CD4-positive, CD25-positive, alpha-beta regulatory T cell (primary cell): ENCODE measurements around the gene YEATS2. TPM values are rescaled to one million over a fixed set of nuclear protein-coding genes. Genes with fewer than 3 reads are reported as not detected.
"Not testable (repeated sequence)": the region's sequence is repeated elsewhere in the genome, so short reads cannot be mapped to it uniquely, and the experiment has no call there.

ENCODE experiments used
- ATAC-seq, 2 donors: fragments of 150-1000 bp; cut with Tn5 transposase; one replicate each; pipeline ENCODE4 v1.10.0; 2021; ENCODE audit warnings: low read depth in 2 of 2, moderate number of reproducible peaks in 2 of 2, moderate library complexity in 1 of 2
- DNase-seq, 3 donors: peaks; one replicate each; pipeline versions ENCODE4 v3.0.0 to v3.0.0-alpha.2; 2012 to 2022; ENCODE audit warnings: mixed read lengths in 1 of 3
- H3K27ac ChIP-seq: one replicate; pipeline ENCODE4 v1.7.0; 2013; ENCODE audit warnings: mild to moderate bottlenecking, low read length; ENCODE audit not compliant: insufficient read depth, poor library complexity, severe bottlenecking
- H3K27me3 ChIP-seq: one replicate; pipeline ENCODE4 v1.7.0; 2013; ENCODE audit warnings: low read length; ENCODE audit not compliant: control insufficient read depth, insufficient read depth
- H3K36me3 ChIP-seq: one replicate; pipeline ENCODE4 v1.7.0; 2013; ENCODE audit warnings: mild to moderate bottlenecking, low read length, moderate library complexity; ENCODE audit not compliant: control insufficient read depth, insufficient read depth
- H3K4me1 ChIP-seq: 2 replicates; pipeline ENCODE4 v1.7.0; 2013; ENCODE audit warnings: mild to moderate bottlenecking, low read length; ENCODE audit not compliant: insufficient read depth, control insufficient read depth, poor library complexity, severe bottlenecking
- H3K4me3 ChIP-seq: one replicate; pipeline ENCODE4 v1.7.0; 2013; ENCODE audit warnings: low read depth, mild to moderate bottlenecking, low read length, moderate library complexity
- H3K9me3 ChIP-seq, 2 experiments: 1 replicate in 1 of 2; 2 replicates in 1 of 2; pipeline ENCODE4 v1.7.0; 2013; ENCODE audit warnings: low read length in 2 of 2, mild to moderate bottlenecking in 1 of 2, moderate library complexity in 1 of 2; ENCODE audit not compliant: control insufficient read depth in 2 of 2
- H3K27ac Mint-ChIP-seq, 3 donors: one replicate each; pipeline ENCODE4 v1.8.0; 2020 to 2022; ENCODE audit warnings: mild to moderate bottlenecking in 3 of 3, mixed read lengths in 3 of 3, moderate library complexity in 2 of 3
- H3K27me3 Mint-ChIP-seq: one replicate; pipeline ENCODE4 v1.8.0; 2022; ENCODE audit warnings: mild to moderate bottlenecking, mixed read lengths
- H3K36me3 Mint-ChIP-seq: one replicate; pipeline ENCODE4 v1.8.0; 2020; ENCODE audit warnings: mixed read lengths
- H3K4me1 Mint-ChIP-seq, 4 donors: one replicate each; pipeline ENCODE4 v1.8.0; 2020 to 2022; ENCODE audit warnings: mixed read lengths in 4 of 4, mild to moderate bottlenecking in 1 of 4
- H3K4me3 Mint-ChIP-seq, 4 donors: one replicate each; pipeline ENCODE4 v1.8.0; 2020 to 2022; ENCODE audit warnings: mild to moderate bottlenecking in 4 of 4, mixed read lengths in 4 of 4, moderate library complexity in 3 of 4
- H3K9me3 Mint-ChIP-seq, 7 donors: one replicate each; pipeline ENCODE4 v1.8.0; 2020 to 2022; ENCODE audit warnings: mixed read lengths in 7 of 7, mild to moderate bottlenecking in 3 of 7, moderate library complexity in 2 of 7
- polyA plus RNA-seq, 4 donors: library from polyadenylated mRNA; unstranded; fragments of 300-500 nt; fragmentation: Illumina TruSeq; gene quantifications; one replicate each; pipeline ENCODE4 v1.2.3, GENCODE V29; 2021
- total RNA-seq: library from RNA; stranded (reverse); gene quantifications from one replicate; pipeline ENCODE4 v1.2.3, GENCODE V29; 2022

Gene YEATS2
- total and polyA plus RNA-seq, 5 donors from 2014 or later, result 2.6 to 31.8 (median 3.5) TPM

DNA sequence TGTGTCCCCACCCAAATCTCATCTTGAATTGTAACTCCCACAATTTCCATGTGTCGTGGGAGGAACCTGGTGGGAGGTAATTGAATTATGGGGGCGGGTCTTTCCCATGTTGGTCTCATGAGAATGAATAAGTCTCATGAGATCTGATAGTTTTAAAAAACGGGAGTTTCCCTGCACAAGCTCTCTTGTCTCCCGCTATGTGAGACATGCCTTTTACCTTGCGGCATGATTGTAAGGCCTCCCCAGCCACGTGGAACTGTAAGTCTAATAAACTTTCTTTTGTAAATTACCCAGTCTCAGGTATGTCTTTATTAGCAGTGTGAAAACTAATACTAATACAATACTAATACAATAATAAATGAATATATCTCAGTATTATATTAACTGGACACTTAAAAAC, 9.9 kb upstream of the YEATS2 start:
- H3K27me3 Mint-ChIP-seq, result no peaks in the 10 kb centered on the region
- H3K9me3 ChIP-seq, result no peaks in the 10 kb centered on the region
- no peaks in the 10 kb centered on the region for H3K36me3 ChIP-seq
- no peaks in the 10 kb centered on the region for H3K4me1 ChIP-seq
- H3K27ac ChIP-seq, result no peak overlapping the region
- ATAC-seq (no peak), DNase-seq (no peak)
- peaks cover under 1% of the 10 kb centered on the region for H3K36me3 Mint-ChIP-seq
- H3K4me1 Mint-ChIP-seq, result peaks cover 0 to 3% (median under 1%) of the 10 kb centered on the region in 4 donors
- H3K9me3 Mint-ChIP-seq, result no peaks in the 10 kb centered on the region
- H3K4me3 Mint-ChIP-seq, result no peak overlapping the region
- H3K27me3 ChIP-seq, result no peaks in the 10 kb centered on the region
- H3K4me3 ChIP-seq, result no peak overlapping the region
- H3K27ac Mint-ChIP-seq, result no peak overlapping the region

DNA sequence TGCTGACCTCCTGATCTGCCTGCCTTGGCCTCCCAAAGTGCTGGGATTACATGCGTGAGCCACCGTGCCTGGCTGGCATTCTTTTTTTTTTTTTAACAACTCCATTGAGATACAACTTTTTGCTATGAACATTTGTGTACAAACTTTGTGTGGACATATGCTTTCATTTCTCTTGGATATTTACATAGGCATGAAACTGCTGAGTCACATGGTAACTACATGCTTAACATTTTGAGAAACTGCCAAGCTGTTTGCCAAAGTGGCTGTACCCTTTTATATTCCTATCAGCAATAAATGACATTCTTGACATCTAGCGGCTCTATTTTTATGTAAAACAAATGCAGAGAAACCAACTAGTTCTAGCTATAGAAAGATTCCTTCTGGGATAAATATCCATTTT, 8.7 kb upstream of the YEATS2 start:
- Mint-ChIP-seq H3K4me1 (peaks cover 0 to 3% (median under 1%) of the 10 kb centered on the region in 4 donors), H3K9me3 (no peaks in the 10 kb centered on the region), H3K36me3 (no peaks in the 10 kb centered on the region), H3K27ac (no peak overlapping the region), H3K4me3 (no peak overlapping the region), H3K27me3 (no peaks in the 10 kb centered on the region)
- Histone ChIP-seq H3K4me1 (no peaks in the 10 kb centered on the region), H3K4me3 (no peak overlapping the region), H3K9me3 (no peaks in the 10 kb centered on the region), H3K36me3 (no peaks in the 10 kb centered on the region), H3K27ac (no peak overlapping the region), H3K27me3 (no peaks in the 10 kb centered on the region)
- DNase-seq (no peak), ATAC-seq (no peak)

DNA sequence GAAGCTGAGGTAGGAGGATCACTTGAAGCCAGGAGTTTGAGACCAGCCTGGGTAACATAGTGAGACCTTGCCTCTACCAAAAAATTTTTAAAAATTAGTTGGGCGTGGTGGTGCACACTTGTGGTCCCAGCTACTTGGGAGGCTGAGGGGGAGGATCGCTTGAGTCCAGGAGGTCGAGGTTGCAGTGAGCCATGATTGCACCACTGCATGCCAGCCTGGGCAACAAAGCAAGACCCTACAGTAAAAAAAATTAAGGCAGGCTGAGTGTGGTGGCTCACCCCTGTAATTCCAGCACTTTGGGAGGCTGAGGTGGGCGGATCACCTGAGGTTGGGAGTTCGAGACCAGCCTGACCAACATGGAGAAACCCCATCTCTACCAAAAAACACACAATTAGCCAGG, 8.0 kb upstream of the YEATS2 start:
- not testable (repeated sequence) for DNase-seq, H3K36me3 Mint-ChIP-seq, H3K27me3 ChIP-seq, ATAC-seq, H3K27me3 Mint-ChIP-seq, H3K4me1 ChIP-seq, H3K27ac ChIP-seq, H3K36me3 ChIP-seq, H3K9me3 Mint-ChIP-seq, H3K9me3 ChIP-seq, H3K4me3 ChIP-seq, H3K4me1 Mint-ChIP-seq
- Mint-ChIP-seq H3K27ac (peak overlapping the region in 1 of 3 donors; percentile 9), H3K4me3 (peak overlapping the region in 1 of 4 donors; percentile 86)

DNA sequence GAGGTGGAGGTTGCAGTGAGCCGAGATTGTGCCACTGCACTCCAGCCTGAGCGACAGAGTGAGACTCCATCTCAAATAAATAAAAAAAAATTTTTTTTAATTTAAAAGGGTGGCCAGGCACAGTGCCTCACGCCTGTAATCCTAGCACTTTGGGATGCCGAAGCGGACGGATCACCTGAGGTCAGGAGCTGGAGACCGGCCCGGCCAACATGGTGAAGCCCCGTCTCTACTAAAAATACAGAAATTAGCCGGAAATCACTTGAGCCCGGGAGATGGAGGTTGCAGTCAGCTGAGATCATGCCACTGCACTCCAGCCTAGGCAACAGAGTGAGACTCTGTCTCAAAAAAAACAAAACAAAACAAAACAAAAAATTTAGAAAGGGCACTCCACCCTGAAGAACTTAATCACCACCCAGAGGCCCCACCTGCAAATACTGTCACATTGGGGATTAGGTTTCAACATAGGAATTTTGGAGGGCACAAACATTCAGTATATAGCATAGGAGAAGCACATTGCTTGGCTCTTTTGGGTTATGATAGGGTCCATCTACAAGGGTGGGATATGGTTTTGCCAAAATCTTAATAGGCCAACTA, 7.1 kb upstream of the YEATS2 start:
- no peaks in the 10 kb centered on the region for H3K9me3 ChIP-seq
- ATAC-seq (no peak), DNase-seq (no peak)
- H3K4me3 ChIP-seq, result no peak overlapping the region
- no peak overlapping the region for H3K27ac ChIP-seq
- no peaks in the 10 kb centered on the region for H3K4me1 ChIP-seq
- no peaks in the 10 kb centered on the region for H3K27me3 ChIP-seq
- Mint-ChIP-seq H3K36me3 (no peaks in the 10 kb centered on the region), H3K27me3 (no peaks in the 10 kb centered on the region), H3K4me1 (peaks cover 0 to 2% (median under 1%) of the 10 kb centered on the region in 4 donors), H3K27ac (no peak overlapping the region), H3K4me3 (no peak overlapping the region), H3K9me3 (no peaks in the 10 kb centered on the region)
- H3K36me3 ChIP-seq, result no peaks in the 10 kb centered on the region

DNA sequence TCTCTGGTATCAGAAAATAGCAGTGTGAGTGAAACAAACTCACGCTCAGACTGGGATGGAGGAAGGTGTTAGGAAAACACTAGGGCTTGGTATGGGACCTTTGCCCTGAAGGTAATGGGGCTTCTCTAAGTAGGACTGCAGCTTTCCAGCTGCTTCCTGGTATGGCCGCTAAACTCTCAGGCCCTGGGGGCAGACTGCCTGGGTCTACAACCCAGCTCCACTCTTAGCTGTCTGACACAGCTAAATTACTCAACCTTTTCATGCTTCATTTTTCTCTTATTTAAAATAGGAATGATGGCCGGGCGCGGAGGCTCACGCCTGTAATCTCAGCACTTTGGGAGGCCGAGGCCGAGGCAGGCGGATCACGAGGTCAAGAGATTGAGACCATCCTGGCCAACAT, 5.2 kb upstream of the YEATS2 start:
- H3K36me3 Mint-ChIP-seq, result no peaks in the 10 kb centered on the region
- H3K27ac ChIP-seq, result no peak overlapping the region
- H3K4me1 Mint-ChIP-seq, result peaks cover 4 to 6% (median 5%) of the 10 kb centered on the region in 4 donors
- H3K27me3 ChIP-seq, result no peaks in the 10 kb centered on the region
- H3K4me1 ChIP-seq, result no peaks in the 10 kb centered on the region
- no peak for DNase-seq
- H3K36me3 ChIP-seq, result no peaks in the 10 kb centered on the region
- no peak for ATAC-seq
- H3K4me3 Mint-ChIP-seq, result no peak overlapping the region
- no peak overlapping the region for H3K27ac Mint-ChIP-seq
- no peaks in the 10 kb centered on the region for H3K9me3 ChIP-seq
- H3K4me3 ChIP-seq, result no peak overlapping the region
- H3K27me3 Mint-ChIP-seq, result no peaks in the 10 kb centered on the region
- peaks cover 0 to 4% (median 0%) of the 10 kb centered on the region in 7 donors for H3K9me3 Mint-ChIP-seq

DNA sequence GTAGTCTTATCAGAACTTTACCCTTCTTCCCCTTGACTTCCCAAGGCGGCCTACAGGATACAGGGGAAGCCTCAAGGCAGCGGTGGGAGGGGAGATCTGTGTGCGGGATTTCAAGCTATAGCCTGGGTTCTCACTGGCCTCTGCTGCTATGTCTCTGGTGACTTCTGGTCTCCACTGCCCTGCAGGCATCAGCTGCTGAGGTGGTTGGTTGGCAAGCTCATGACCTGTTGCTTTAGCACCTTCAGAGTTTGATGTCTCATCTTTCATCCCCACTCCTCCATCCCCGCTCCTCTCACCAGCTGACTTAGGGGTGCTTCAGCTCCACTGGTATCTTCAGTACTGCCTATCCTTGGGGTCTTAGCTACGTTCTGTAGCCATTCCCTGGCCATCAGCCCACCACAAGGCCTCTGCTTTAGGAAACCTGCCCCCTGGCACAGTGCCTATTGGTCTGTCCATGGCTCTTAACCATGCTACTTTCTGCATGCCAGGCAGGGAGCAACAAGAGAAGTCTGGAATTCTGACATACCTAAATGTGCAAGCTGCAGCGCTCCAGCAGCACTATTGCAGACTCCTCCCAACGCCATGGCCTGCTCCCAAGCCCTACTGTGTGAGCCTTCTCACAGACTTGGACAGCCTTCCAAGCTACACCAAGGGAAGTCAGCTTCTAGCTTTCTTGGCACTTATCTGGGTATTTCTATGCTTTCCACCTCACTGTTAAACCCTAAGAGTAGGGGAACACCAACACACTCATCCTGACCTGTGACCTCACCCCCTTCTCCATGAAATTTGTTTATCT, 1.8 kb upstream of the YEATS2 start:
- Histone ChIP-seq H3K9me3 (no peaks in the 10 kb centered on the region), H3K4me1 (peaks cover 18% of the 10 kb centered on the region), H3K36me3 (no peaks in the 10 kb centered on the region), H3K4me3 (no peak overlapping the region), H3K27ac (no peak overlapping the region), H3K27me3 (no peaks in the 10 kb centered on the region)
- ATAC-seq (no peak), DNase-seq (no peak)
- Mint-ChIP-seq H3K27me3 (no peaks in the 10 kb centered on the region), H3K9me3 (peaks cover 0 to 4% (median 0%) of the 10 kb centered on the region in 7 donors), H3K4me1 (peaks cover 23 to 31% (median 28%) of the 10 kb centered on the region in 4 donors), H3K36me3 (no peaks in the 10 kb centered on the region), H3K4me3 (peak overlapping the region; percentile 31 to 63 (median 42)), H3K27ac (no peak overlapping the region)

DNA sequence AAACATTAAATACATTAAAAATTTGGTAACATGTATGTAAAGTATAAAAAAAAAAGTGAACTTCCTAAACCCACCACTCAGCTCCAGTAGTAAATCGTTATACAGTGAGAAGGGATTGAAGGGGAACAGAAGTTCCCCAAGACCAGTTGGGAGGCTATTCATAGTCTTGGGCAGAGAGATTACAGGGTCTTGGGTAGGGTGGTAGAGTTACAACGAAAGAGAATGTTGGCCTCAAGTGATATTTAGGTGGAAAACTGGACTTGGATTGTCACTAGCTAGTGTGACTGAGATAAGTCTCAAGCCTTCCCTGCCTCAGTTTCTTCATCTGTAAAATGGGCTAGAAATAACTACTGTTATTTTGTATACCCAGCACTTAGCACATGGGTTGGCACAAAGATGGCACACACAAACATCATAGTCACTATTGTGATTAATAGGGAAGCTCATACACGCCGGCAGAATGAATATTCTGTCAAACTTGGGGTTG, 431 bp upstream of the YEATS2 start:
- H3K4me1 ChIP-seq, result peaks cover 18% of the 10 kb centered on the region
- peak overlapping the region; percentile 94 for H3K4me3 ChIP-seq
- H3K36me3 Mint-ChIP-seq, result peaks cover 5% of the 10 kb centered on the region
- H3K9me3 ChIP-seq, result no peaks in the 10 kb centered on the region
- ATAC-seq, result no peak
- peaks cover 28 to 37% (median 33%) of the 10 kb centered on the region in 4 donors for H3K4me1 Mint-ChIP-seq
- H3K4me3 Mint-ChIP-seq, result peak overlapping the region; percentile 85 to 95 (median 90)
- no peaks in the 10 kb centered on the region for H3K27me3 ChIP-seq
- peak overlapping the region; percentile 41 to 92 (median 90) for H3K27ac Mint-ChIP-seq
- peak overlapping the region; percentile 27 for H3K27ac ChIP-seq
- DNase-seq, result no peak
- H3K27me3 Mint-ChIP-seq, result no peaks in the 10 kb centered on the region
- peaks cover 0 to 4% (median 0%) of the 10 kb centered on the region in 7 donors for H3K9me3 Mint-ChIP-seq
- no peaks in the 10 kb centered on the region for H3K36me3 ChIP-seq
